ENCODE data around the gene PALM. TPM values are rescaled to one million over a fixed set of nuclear protein-coding genes. Genes with fewer than 3 reads are reported as not detected.

Gene PALM
- total RNA-seq, 1 donor from 2014 or later = 17.1 TPM

DNA sequence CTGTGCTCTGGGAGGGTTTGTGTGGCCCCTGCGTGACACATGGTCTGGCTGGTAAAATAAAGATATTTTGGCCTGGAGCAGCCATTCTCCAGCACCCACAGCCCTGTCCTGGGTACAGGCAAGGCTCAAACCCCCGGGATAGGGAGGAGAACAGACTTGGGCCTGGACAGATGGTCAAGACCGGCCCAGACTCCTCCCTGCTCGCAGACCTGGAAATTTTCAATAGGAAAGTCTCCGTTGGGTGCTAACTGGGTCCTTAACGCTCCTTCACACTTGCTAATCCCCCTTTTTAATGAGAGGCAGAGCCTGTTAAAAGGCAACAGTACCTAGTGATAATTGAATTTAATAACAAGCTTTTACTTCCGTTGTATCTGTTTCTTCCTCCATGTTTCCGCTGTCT lies 2.5 kb downstream of the PALM start:
- DNase-seq (ENCODE audit: low read depth) = no peak
- TF ChIP-seq, protein P1, sequence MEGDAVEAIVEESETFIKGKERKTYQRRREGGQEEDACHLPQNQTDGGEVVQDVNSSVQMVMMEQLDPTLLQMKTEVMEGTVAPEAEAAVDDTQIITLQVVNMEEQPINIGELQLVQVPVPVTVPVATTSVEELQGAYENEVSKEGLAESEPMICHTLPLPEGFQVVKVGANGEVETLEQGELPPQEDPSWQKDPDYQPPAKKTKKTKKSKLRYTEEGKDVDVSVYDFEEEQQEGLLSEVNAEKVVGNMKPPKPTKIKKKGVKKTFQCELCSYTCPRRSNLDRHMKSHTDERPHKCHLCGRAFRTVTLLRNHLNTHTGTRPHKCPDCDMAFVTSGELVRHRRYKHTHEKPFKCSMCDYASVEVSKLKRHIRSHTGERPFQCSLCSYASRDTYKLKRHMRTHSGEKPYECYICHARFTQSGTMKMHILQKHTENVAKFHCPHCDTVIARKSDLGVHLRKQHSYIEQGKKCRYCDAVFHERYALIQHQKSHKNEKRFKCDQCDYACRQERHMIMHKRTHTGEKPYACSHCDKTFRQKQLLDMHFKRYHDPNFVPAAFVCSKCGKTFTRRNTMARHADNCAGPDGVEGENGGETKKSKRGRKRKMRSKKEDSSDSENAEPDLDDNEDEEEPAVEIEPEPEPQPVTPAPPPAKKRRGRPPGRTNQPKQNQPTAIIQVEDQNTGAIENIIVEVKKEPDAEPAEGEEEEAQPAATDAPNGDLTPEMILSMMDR (conservative IDR thresholded peaks at IDR 0.05; ENCODE audit: low read depth, low read length) = no peak
- no peak overlapping the region for H3K4me3 ChIP-seq (ENCODE audit: low read depth, low read length)

DNA sequence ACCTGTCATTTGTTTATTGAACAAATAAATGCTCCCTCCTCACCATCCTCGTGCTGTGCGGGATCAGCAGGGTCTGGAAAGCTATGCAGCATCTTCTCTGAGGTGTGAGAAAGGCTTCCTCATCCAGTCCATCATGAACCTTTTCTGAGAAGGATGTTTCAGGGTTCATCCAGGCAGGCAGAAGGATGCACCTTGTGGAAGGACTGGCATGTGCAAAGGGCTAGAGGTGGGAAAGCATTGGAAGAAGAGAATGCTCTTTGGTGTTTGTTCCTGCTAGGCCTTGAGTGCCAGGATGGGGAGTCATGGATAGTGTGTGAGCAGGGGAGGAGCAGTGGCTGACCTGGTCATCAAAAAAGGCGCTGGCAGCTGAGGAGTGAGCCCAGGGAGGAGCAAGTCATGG lies 6.6 kb downstream of the PALM start:
- no peak for DNase-seq (ENCODE audit: low read depth)
- TF ChIP-seq, protein P1 (conservative IDR thresholded peaks at IDR 0.05; ENCODE audit: low read depth, low read length) = no peak
- H3K4me3 ChIP-seq (ENCODE audit: low read depth, low read length) = no peak overlapping the region

DNA sequence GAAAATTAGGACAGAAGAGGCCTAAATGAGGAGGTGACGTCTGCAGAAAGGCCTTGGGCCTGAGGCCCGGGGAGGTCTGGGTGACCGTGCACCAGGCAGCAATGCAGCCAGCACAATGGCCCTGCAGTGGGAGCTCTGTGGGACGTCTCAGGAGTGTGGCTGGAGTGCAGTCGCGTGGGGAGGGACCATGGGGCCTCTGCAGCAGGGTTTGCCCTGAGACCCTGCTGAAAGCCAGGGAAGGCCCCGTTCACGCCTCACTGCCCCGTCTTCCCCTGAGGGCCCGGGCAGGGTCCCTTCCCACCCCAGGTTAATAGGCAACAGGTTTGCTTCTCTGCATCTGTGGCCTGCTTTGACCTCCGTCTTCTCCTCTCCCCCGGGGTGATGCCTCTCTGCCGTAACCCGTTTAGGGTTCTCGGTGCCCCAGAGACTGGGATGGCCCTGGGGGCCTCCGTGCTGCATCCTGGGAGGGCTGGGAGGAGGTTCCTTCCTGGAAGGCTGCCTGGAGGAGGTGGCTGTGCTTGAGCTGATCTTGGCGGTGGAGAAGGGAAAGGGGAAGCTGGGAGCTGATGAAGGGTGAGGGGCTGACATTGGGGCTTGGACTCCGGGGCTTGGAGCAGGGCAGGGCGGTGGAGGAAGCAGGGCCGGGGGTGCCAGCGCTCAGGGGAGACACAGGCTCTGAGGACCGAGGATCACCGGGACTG lies 9.7 kb downstream of the PALM start:
- TF ChIP-seq, protein P1 (conservative IDR thresholded peaks at IDR 0.05; ENCODE audit: low read depth, low read length) = no peak
- no peak for DNase-seq (ENCODE audit: low read depth)
- no peak overlapping the region for H3K4me3 ChIP-seq (ENCODE audit: low read depth, low read length)

DNA sequence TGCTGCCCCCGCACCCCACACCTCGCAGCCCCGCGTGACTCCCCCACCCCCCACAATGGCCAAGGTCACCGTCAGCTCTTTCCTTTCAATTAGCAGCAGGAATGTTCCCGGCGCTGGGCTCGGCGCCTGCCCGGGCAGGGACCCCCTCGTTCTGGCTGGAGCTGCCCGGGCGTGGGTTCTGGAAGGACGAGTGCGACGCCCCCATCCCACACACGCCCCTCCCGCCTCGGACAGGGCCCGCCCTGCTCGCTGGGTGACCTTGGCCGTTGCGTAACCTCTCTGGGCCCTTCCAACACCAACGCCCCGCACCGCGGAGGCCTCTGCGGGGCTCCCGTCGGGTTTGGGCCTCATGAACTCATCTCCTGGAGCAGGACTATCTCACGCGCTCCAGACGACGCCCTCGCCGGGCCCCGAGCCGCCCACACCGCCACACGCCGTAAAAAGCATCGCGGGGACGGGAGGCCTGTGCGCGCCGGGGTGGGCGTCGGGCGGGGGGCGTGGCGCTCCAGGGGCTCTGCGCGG lies 10.3 kb downstream of the PALM start:
- no peak for DNase-seq (ENCODE audit: low read depth)
- TF ChIP-seq, protein P1 (conservative IDR thresholded peaks at IDR 0.05; ENCODE audit: low read depth, low read length) = no peak
- no peak overlapping the region for H3K4me3 ChIP-seq (ENCODE audit: low read depth, low read length)

DNA sequence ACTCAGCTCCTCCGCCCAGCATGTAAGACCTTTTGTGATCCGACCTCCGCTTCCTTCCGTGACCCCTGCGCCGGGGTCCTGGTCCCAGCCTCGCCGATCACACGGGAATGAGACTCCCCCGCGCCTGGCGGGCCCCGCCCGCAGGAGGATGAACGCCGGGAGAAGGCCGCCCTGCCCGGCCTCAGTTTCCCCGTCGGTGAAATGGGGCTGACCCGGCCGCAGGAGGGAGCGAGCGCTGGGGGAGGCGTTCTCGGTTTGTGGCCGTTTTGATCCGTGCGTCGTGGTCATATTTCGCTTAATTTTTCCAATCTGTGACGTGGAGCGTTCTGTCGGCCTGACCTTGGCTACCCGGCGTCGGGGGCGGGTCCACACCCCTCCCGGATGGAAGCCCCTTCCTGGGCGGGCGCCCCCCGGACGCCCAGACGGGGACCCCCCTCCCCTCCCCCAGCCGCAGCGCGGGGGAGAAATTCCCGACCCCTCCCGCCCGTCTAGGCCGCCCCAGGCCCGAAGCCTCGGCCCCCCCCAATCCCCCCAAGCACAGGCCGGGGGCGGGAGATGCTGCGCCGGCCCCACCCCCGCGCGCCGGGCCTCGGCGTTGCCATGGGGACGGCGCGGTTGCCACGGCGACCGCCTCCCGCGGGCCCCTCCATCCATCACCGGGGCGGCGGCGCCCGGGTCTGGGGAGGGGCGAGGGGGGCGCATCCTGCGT lies 11.1 kb downstream of the PALM start:
- no peak for DNase-seq (ENCODE audit: low read depth)
- H3K4me3 ChIP-seq (ENCODE audit: low read depth, low read length) = no peak overlapping the region
- TF ChIP-seq, protein P1 (conservative IDR thresholded peaks at IDR 0.05; ENCODE audit: low read depth, low read length) = no peak

DNA sequence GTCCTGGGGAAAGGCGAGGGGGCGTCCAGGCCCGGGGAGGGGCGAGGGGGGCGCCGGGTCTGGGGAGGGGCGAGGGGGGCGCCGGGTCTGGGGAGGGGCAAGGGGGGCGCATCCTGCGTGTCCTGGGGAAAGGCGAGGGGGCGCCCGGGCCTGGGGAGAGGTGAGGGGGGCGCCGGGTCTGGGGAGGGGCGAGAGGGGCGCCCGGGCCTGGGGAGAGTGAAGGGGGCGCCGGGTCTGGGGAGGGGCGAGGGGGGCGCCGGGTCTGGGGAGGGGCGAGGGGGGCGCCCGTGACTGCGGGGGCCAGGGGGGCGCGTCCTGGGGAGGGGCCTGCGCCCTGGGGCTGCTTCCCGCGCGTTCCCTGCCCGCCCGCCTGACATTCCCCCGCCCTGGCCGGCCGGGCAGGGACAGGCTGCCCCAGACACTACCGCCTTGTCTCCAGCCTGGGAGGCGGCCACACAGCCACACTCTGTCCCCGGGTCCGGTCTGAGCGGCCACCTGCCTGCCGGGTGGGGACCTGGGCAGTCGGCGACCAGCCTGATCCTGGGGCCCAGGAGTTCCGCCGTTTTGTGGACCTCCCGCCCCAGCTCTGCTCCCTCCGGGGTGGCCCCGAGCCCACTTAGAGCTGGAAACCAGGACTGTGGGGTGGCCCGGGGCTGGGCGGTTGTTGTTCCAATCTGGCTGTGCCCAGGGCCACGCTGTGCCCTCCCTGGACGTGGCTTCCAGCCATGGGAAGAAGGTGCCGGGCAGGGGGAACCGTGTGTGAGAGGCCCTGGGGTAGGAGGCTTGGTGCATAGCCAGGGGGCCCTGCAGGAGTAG lies 11.8 kb downstream of the PALM start:
- TF ChIP-seq, protein P1 (conservative IDR thresholded peaks at IDR 0.05; ENCODE audit: low read depth, low read length) = no peak
- DNase-seq (ENCODE audit: low read depth) = no peak
- H3K4me3 ChIP-seq (ENCODE audit: low read depth, low read length) = no peak overlapping the region

All from epithelial cell of proximal tubule (primary cell).